ENCODE results near the gene ASAP2.
A peak's percentile ranks its signal among the peaks of the same experiment; 100 is the strongest.

ASAP2 gene

DNA sequence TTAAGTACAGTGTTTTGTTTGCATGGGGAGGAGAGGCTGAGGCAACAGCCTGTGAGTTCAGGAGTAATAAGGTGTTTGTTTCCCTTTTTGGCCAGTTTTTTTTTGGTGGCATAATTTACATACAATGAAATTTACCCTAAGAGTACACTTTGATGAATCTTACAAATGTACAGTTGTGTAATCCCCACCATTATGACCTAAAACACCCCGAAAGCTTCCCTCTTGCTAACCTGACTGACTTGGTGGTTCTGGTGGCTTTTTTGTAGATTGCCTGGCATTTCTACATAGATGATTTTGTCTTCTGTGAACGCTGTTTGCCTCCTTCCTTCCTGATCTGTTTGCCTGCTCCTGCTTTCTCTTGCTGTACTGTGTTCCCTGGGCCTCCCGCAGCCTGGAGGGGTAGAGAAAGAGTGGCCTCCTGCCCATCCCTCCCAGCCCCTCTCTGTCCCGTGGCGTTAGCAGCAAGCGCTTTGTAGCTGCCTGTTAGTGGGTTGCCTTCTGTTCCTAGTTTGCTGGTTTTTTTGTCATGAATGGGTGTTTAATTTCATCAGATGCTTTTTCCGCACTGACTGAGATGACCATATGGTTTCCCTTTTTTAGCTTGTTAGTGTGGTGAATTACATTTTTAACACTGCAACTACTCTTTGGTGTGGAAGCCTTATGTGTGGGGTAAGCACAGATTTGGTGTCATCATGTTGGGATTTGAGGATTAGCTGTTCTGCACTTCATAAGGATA is 32.1 kb downstream of the ASAP2 start:
- Histone ChIP-seq H3K9me3 (ENCODE audit: control insufficient read depth in 1 of 2, low read length in 2 of 2) (no peaks in the 10 kb centered on the region), H3K27ac (ENCODE audit: low read depth, low read length) (no peak overlapping the region), H3K4me3 (ENCODE audit: low read depth in 1 of 2, low read length in 2 of 2) (no peak overlapping the region), H3K36me3 (ENCODE audit: control insufficient read depth in 1 of 2, insufficient read depth in 2 of 2, low read length in 2 of 2) (no peaks in the 10 kb centered on the region), H3K27me3 (ENCODE audit: control insufficient read depth in 1 of 2, insufficient read depth in 2 of 2, low read length in 2 of 2) (no peaks in the 10 kb centered on the region), H3K4me1 (ENCODE audit: control insufficient read depth in 1 of 2, insufficient read depth in 2 of 2, low read length in 2 of 2) (peaks cover 24 to 30% of the 10 kb centered on the region in 2 donors), H3K9ac (ENCODE audit: low read depth in 1 of 2, low read length in 2 of 2) (no peak overlapping the region)

DNA sequence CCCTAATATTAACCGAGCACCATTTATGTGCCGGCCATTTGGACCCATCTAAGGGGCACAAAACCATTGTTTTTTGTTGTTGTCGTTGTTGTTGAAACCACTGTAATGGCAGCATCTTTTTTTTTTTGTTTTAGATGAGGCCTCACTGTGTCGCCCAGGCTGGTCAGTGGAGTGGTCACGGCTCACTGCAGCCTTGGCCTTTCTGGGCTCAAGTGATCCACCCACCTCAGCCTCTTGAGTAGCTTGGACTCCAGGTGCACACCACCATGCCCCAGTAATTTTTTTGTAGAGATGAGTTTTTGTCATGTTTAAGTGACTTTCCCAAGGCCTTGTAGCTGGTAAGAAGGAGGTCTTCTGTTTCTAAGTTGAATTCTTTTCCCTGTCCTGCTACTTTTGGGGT is 33.0 kb downstream of the ASAP2 start:
- Histone ChIP-seq H3K4me1 (ENCODE audit: control insufficient read depth in 1 of 2, insufficient read depth in 2 of 2, low read length in 2 of 2) (peaks cover 22 to 29% of the 10 kb centered on the region in 2 donors), H3K9ac (ENCODE audit: low read depth in 1 of 2, low read length in 2 of 2) (no peak overlapping the region), H3K36me3 (ENCODE audit: control insufficient read depth in 1 of 2, insufficient read depth in 2 of 2, low read length in 2 of 2) (no peaks in the 10 kb centered on the region), H3K27ac (ENCODE audit: low read depth, low read length) (no peak overlapping the region), H3K4me3 (ENCODE audit: low read depth in 1 of 2, low read length in 2 of 2) (no peak overlapping the region), H3K9me3 (ENCODE audit: control insufficient read depth in 1 of 2, low read length in 2 of 2) (no peaks in the 10 kb centered on the region), H3K27me3 (ENCODE audit: control insufficient read depth in 1 of 2, insufficient read depth in 2 of 2, low read length in 2 of 2) (no peaks in the 10 kb centered on the region)

- Histone ChIP-seq H3K9me3 (ENCODE audit: control insufficient read depth in 1 of 2, low read length in 2 of 2) (no peaks in the 10 kb centered on the region), H3K36me3 (ENCODE audit: control insufficient read depth in 1 of 2, insufficient read depth in 2 of 2, low read length in 2 of 2) (no peaks in the 10 kb centered on the region), H3K9ac (ENCODE audit: low read depth in 1 of 2, low read length in 2 of 2) (no peak overlapping the region), H3K27me3 (ENCODE audit: control insufficient read depth in 1 of 2, insufficient read depth in 2 of 2, low read length in 2 of 2) (no peaks in the 10 kb centered on the region), H3K4me1 (ENCODE audit: control insufficient read depth in 1 of 2, insufficient read depth in 2 of 2, low read length in 2 of 2) (peaks cover 21 to 29% of the 10 kb centered on the region in 2 donors), H3K27ac (ENCODE audit: low read depth, low read length) (no peak overlapping the region), H3K4me3 (ENCODE audit: low read depth in 1 of 2, low read length in 2 of 2) (no peak overlapping the region)
Measured at GRCh38 chr2:9240745-9241144, 34.1 kb downstream of the ASAP2 start.

- H3K27ac ChIP-seq (ENCODE audit: low read depth, low read length) = no peak overlapping the region
- no peak overlapping the region for H3K9ac ChIP-seq (ENCODE audit: low read depth in 1 of 2, low read length in 2 of 2)
- H3K4me3 ChIP-seq (ENCODE audit: low read depth in 1 of 2, low read length in 2 of 2) = no peak overlapping the region
- no peaks in the 10 kb centered on the region for H3K9me3 ChIP-seq (ENCODE audit: control insufficient read depth in 1 of 2, low read length in 2 of 2)
- no peaks in the 10 kb centered on the region for H3K36me3 ChIP-seq (ENCODE audit: control insufficient read depth in 1 of 2, insufficient read depth in 2 of 2, low read length in 2 of 2)
- peaks cover 22 to 34% of the 10 kb centered on the region in 2 donors for H3K4me1 ChIP-seq (ENCODE audit: control insufficient read depth in 1 of 2, insufficient read depth in 2 of 2, low read length in 2 of 2)
- H3K27me3 ChIP-seq (ENCODE audit: control insufficient read depth in 1 of 2, insufficient read depth in 2 of 2, low read length in 2 of 2) = no peaks in the 10 kb centered on the region
Measured at GRCh38 chr2:9241233-9241632, 34.6 kb downstream of the ASAP2 start.

- Histone ChIP-seq H3K36me3 (ENCODE audit: control insufficient read depth in 1 of 2, insufficient read depth in 2 of 2, low read length in 2 of 2) (no peaks in the 10 kb centered on the region), H3K9me3 (ENCODE audit: control insufficient read depth in 1 of 2, low read length in 2 of 2) (no peaks in the 10 kb centered on the region), H3K4me1 (ENCODE audit: control insufficient read depth in 1 of 2, insufficient read depth in 2 of 2, low read length in 2 of 2) (peaks cover 41 to 50% of the 10 kb centered on the region in 2 donors), H3K4me3 (ENCODE audit: low read depth in 1 of 2, low read length in 2 of 2) (no peak overlapping the region), H3K27ac (ENCODE audit: low read depth, low read length) (no peak overlapping the region), H3K27me3 (ENCODE audit: control insufficient read depth in 1 of 2, insufficient read depth in 2 of 2, low read length in 2 of 2) (no peaks in the 10 kb centered on the region), H3K9ac (ENCODE audit: low read depth in 1 of 2, low read length in 2 of 2) (no peak overlapping the region)
Measured at GRCh38 chr2:9243357-9243756, 36.7 kb downstream of the ASAP2 start.

DNA sequence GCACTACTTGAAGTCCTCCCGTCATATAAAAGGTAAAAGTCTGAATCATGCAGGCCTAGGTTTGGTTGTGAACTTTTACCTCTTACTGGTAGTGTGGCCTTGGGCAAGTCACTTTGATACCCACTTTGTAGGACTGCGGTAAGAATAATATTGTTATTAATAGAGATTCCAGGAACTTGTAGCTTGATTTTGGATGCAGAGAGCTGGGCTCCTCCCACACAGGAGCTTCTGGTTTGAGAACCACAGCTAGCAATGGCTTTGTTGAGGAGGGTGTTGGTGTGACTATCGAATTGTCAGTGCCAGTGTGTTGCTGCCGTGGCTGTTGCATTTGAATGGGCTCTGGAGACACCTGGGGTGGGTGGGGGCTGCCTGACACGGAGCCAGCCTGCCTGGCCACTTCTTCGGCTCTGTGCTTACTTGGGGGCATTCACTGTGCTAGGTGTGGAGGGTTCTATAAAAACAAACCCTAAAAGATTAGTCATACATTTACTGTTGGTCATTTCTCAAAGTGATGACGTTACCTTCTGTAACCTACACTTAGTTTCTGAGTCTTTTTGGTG is 38.5 kb downstream of the ASAP2 start:
- Histone ChIP-seq H3K27ac (ENCODE audit: low read depth, low read length) (no peak overlapping the region), H3K4me1 (ENCODE audit: control insufficient read depth in 1 of 2, insufficient read depth in 2 of 2, low read length in 2 of 2) (peaks cover 58 to 67% of the 10 kb centered on the region in 2 donors), H3K27me3 (ENCODE audit: control insufficient read depth in 1 of 2, insufficient read depth in 2 of 2, low read length in 2 of 2) (no peaks in the 10 kb centered on the region), H3K36me3 (ENCODE audit: control insufficient read depth in 1 of 2, insufficient read depth in 2 of 2, low read length in 2 of 2) (no peaks in the 10 kb centered on the region), H3K9ac (ENCODE audit: low read depth in 1 of 2, low read length in 2 of 2) (no peak overlapping the region), H3K9me3 (ENCODE audit: control insufficient read depth in 1 of 2, low read length in 2 of 2) (no peaks in the 10 kb centered on the region), H3K4me3 (ENCODE audit: low read depth in 1 of 2, low read length in 2 of 2) (no peak overlapping the region)

DNA sequence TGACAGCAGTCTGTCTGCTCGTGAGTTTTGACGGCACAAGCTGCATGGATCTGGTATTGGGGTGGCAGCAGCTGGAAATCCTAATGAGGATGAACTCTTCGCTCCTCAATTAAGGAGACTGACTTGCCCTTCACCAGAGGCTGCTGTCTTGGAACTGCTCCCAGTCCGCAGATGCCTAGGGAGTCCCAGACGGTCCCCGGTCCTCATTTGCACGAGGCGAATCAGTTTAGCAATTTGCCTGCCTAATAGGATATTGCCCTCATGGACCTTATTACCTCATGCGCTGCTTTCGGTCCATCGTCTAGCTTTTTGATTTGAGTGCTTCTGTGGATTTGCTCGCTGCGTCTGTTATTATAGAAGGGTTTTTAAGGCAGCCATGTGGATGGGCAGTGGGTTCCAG is 40.6 kb downstream of the ASAP2 start:
- no peak overlapping the region for H3K9ac ChIP-seq (ENCODE audit: low read depth in 1 of 2, low read length in 2 of 2)

GRCh38 chr2:9247786-9248185 is 41.2 kb downstream of the ASAP2 start:
- peaks cover 70 to 82% of the 10 kb centered on the region in 2 donors for H3K4me1 ChIP-seq (ENCODE audit: control insufficient read depth in 1 of 2, insufficient read depth in 2 of 2, low read length in 2 of 2)
- H3K4me3 ChIP-seq (ENCODE audit: low read depth in 1 of 2, low read length in 2 of 2) = peak overlapping the region in 1 of 2 donors; percentile 31
- H3K9ac ChIP-seq (ENCODE audit: low read depth in 1 of 2, low read length in 2 of 2) = no peak overlapping the region
- H3K36me3 ChIP-seq (ENCODE audit: control insufficient read depth in 1 of 2, insufficient read depth in 2 of 2, low read length in 2 of 2) = no peaks in the 10 kb centered on the region
- H3K9me3 ChIP-seq (ENCODE audit: control insufficient read depth in 1 of 2, low read length in 2 of 2) = no peaks in the 10 kb centered on the region
- H3K27me3 ChIP-seq (ENCODE audit: control insufficient read depth in 1 of 2, insufficient read depth in 2 of 2, low read length in 2 of 2) = no peaks in the 10 kb centered on the region
- no peak overlapping the region for H3K27ac ChIP-seq (ENCODE audit: low read depth, low read length)

More for the DNA sequence above, 40.6 kb downstream of the ASAP2 start:
- no peaks in the 10 kb centered on the region for H3K27me3 ChIP-seq (ENCODE audit: control insufficient read depth in 1 of 2, insufficient read depth in 2 of 2, low read length in 2 of 2)
- no peak overlapping the region for H3K27ac ChIP-seq (ENCODE audit: low read depth, low read length)
- H3K4me3 ChIP-seq (ENCODE audit: low read depth in 1 of 2, low read length in 2 of 2) = peak overlapping the region in 1 of 2 donors; percentile 31
- H3K36me3 ChIP-seq (ENCODE audit: control insufficient read depth in 1 of 2, insufficient read depth in 2 of 2, low read length in 2 of 2) = no peaks in the 10 kb centered on the region
- peaks cover 69 to 81% of the 10 kb centered on the region in 2 donors for H3K4me1 ChIP-seq (ENCODE audit: control insufficient read depth in 1 of 2, insufficient read depth in 2 of 2, low read length in 2 of 2)
- no peaks in the 10 kb centered on the region for H3K9me3 ChIP-seq (ENCODE audit: control insufficient read depth in 1 of 2, low read length in 2 of 2)

DNA sequence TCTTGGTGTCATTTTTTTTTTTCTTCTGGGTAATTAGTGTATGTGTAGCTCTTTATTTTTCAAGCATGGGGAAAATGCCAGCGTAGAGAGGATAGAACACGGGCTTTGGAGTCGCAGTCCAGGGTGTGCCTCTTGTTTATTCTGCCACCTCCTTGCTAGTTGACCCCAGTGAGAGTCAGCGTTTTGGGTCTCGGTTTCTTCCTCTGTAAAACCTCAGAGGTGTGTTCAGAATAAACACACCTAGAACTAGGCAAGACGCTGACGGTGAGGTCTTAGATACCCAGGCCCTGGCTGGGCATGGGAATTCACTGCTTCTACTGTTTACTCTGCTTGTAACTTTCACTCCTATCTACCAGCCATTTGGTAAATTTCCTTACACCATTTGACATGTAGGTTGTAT is 41.8 kb downstream of the ASAP2 start:
- Histone ChIP-seq H3K9me3 (ENCODE audit: control insufficient read depth in 1 of 2, low read length in 2 of 2) (no peaks in the 10 kb centered on the region), H3K4me1 (ENCODE audit: control insufficient read depth in 1 of 2, insufficient read depth in 2 of 2, low read length in 2 of 2) (peaks cover 70 to 82% of the 10 kb centered on the region in 2 donors), H3K9ac (ENCODE audit: low read depth in 1 of 2, low read length in 2 of 2) (no peak overlapping the region), H3K27me3 (ENCODE audit: control insufficient read depth in 1 of 2, insufficient read depth in 2 of 2, low read length in 2 of 2) (no peaks in the 10 kb centered on the region), H3K36me3 (ENCODE audit: control insufficient read depth in 1 of 2, insufficient read depth in 2 of 2, low read length in 2 of 2) (no peaks in the 10 kb centered on the region), H3K27ac (ENCODE audit: low read depth, low read length) (no peak overlapping the region), H3K4me3 (ENCODE audit: low read depth in 1 of 2, low read length in 2 of 2) (no peak overlapping the region)

- Histone ChIP-seq H3K4me3 (ENCODE audit: low read depth in 1 of 2, low read length in 2 of 2) (no peak overlapping the region), H3K36me3 (ENCODE audit: control insufficient read depth in 1 of 2, insufficient read depth in 2 of 2, low read length in 2 of 2) (no peaks in the 10 kb centered on the region), H3K27ac (ENCODE audit: low read depth, low read length) (no peak overlapping the region), H3K27me3 (ENCODE audit: control insufficient read depth in 1 of 2, insufficient read depth in 2 of 2, low read length in 2 of 2) (no peaks in the 10 kb centered on the region), H3K4me1 (ENCODE audit: control insufficient read depth in 1 of 2, insufficient read depth in 2 of 2, low read length in 2 of 2) (peaks cover 70 to 79% of the 10 kb centered on the region in 2 donors), H3K9ac (ENCODE audit: low read depth in 1 of 2, low read length in 2 of 2) (no peak overlapping the region), H3K9me3 (ENCODE audit: control insufficient read depth in 1 of 2, low read length in 2 of 2) (no peaks in the 10 kb centered on the region)
Measured at GRCh38 chr2:9249020-9249800, 42.6 kb downstream of the ASAP2 start.
